Dendritic cell treated with granulocyte-macrophage colony-stimulating factor and Interleukin-4, amounts not matched to agents 40 ng/mL and 50 ng/mL, for 4 days (primary cell): Measurements from ENCODE around the gene ANKRD55.
"Not testable (repeated sequence)": the region's sequence is repeated elsewhere in the genome, so short reads cannot be mapped to it uniquely, and the experiment has no call there.

Experiments
- H3K27ac Mint-ChIP-seq: one replicate; pipeline ENCODE4 v1.8.0; 2022; ENCODE audit warnings: mild to moderate bottlenecking, mixed read lengths
- H3K27me3 Mint-ChIP-seq: one replicate; pipeline ENCODE4 v1.8.0; 2022; ENCODE audit warnings: mild to moderate bottlenecking, mixed read lengths
- H3K36me3 Mint-ChIP-seq: one replicate; pipeline ENCODE4 v1.8.0; 2022; ENCODE audit warnings: low read depth, mixed read lengths
- H3K4me1 Mint-ChIP-seq: one replicate; pipeline ENCODE4 v1.8.0; 2022; ENCODE audit warnings: low read depth, mixed read lengths
- H3K4me3 Mint-ChIP-seq: one replicate; pipeline ENCODE4 v1.8.0; 2022; ENCODE audit warnings: mild to moderate bottlenecking, moderate library complexity, mixed read lengths
- H3K9me3 Mint-ChIP-seq: one replicate; pipeline ENCODE4 v1.8.0; 2022; ENCODE audit warnings: mixed read lengths
- intact Hi-C: fragments of 100-400 bp; cut with micrococcal nuclease; formaldehyde crosslinking; loops from one replicate; pipeline ENCODE4 v1.15.0; 2022

Gene ANKRD55

GRCh38 chr5:56246769-56247168 lies 13.6 kb upstream of the ANKRD55 start:
- peaks cover 5% of the 10 kb centered on the region for H3K4me1 Mint-ChIP-seq
- H3K27ac Mint-ChIP-seq = no peak overlapping the region
- peaks cover 8% of the 10 kb centered on the region for H3K9me3 Mint-ChIP-seq
- H3K4me3 Mint-ChIP-seq = no peak overlapping the region
- no peaks in the 10 kb centered on the region for H3K36me3 Mint-ChIP-seq
- H3K27me3 Mint-ChIP-seq = no peaks in the 10 kb centered on the region
- intact Hi-C loops = no loop called here

- peaks cover 17% of the 10 kb centered on the region for H3K9me3 Mint-ChIP-seq
- intact Hi-C loops = no loop called here
- H3K4me1 Mint-ChIP-seq = peaks cover 5% of the 10 kb centered on the region
- no peak overlapping the region for H3K27ac Mint-ChIP-seq
- H3K4me3 Mint-ChIP-seq = no peak overlapping the region
- no peaks in the 10 kb centered on the region for H3K36me3 Mint-ChIP-seq
- no peaks in the 10 kb centered on the region for H3K27me3 Mint-ChIP-seq
Observed at GRCh38 chr5:56245481-56245880, 12.4 kb upstream of the ANKRD55 start.

- Mint-ChIP-seq H3K27ac (no peak overlapping the region), H3K4me1 (peaks cover 5% of the 10 kb centered on the region), H3K36me3 (no peaks in the 10 kb centered on the region), H3K4me3 (no peak overlapping the region), H3K9me3 (peaks cover 17% of the 10 kb centered on the region), H3K27me3 (no peaks in the 10 kb centered on the region)
- intact Hi-C loops = no loop called here
Observed at GRCh38 chr5:56244627-56245026, 11.5 kb upstream of the ANKRD55 start.

GRCh38 chr5:56242271-56242670 lies 9.1 kb upstream of the ANKRD55 start:
- H3K4me3 Mint-ChIP-seq, intact Hi-C loops: not testable (repeated sequence)

GRCh38 chr5:56232538-56232937 lies 592 bp downstream of the ANKRD55 start:
- no peak overlapping the region for H3K4me3 Mint-ChIP-seq
- H3K27ac Mint-ChIP-seq = no peak overlapping the region
- H3K4me1 Mint-ChIP-seq = no peaks in the 10 kb centered on the region
- no peaks in the 10 kb centered on the region for H3K36me3 Mint-ChIP-seq
- intact Hi-C loops = no loop called here
- peaks cover 5% of the 10 kb centered on the region for H3K27me3 Mint-ChIP-seq
- no peaks in the 10 kb centered on the region for H3K9me3 Mint-ChIP-seq

More at GRCh38 chr5:56242271-56242670, 9.1 kb upstream of the ANKRD55 start:
- H3K27me3 Mint-ChIP-seq, H3K27ac Mint-ChIP-seq, H3K4me1 Mint-ChIP-seq, H3K36me3 Mint-ChIP-seq: not testable (repeated sequence)
- peaks cover 25% of the 10 kb centered on the region for H3K9me3 Mint-ChIP-seq

- H3K9me3 Mint-ChIP-seq = no peaks in the 10 kb centered on the region
- intact Hi-C loops = no loop called here
- H3K27ac Mint-ChIP-seq = no peak overlapping the region
- peaks cover 5% of the 10 kb centered on the region for H3K27me3 Mint-ChIP-seq
- H3K4me3 Mint-ChIP-seq = no peak overlapping the region
- H3K36me3 Mint-ChIP-seq = no peaks in the 10 kb centered on the region
- no peaks in the 10 kb centered on the region for H3K4me1 Mint-ChIP-seq
Observed at GRCh38 chr5:56230576-56230975, 2.6 kb downstream of the ANKRD55 start.

- no peaks in the 10 kb centered on the region for H3K4me1 Mint-ChIP-seq
- intact Hi-C loops = no loop called here
- H3K9me3 Mint-ChIP-seq = no peaks in the 10 kb centered on the region
- H3K4me3 Mint-ChIP-seq = no peak overlapping the region
- no peaks in the 10 kb centered on the region for H3K36me3 Mint-ChIP-seq
- H3K27me3 Mint-ChIP-seq = peaks cover 3% of the 10 kb centered on the region
- no peak overlapping the region for H3K27ac Mint-ChIP-seq
Observed at GRCh38 chr5:56229111-56229510, 4.0 kb downstream of the ANKRD55 start.

GRCh38 chr5:56228631-56229030 lies 4.5 kb downstream of the ANKRD55 start:
- H3K27me3 Mint-ChIP-seq = peaks cover 3% of the 10 kb centered on the region
- intact Hi-C loops = no loop called here
- H3K36me3 Mint-ChIP-seq = no peaks in the 10 kb centered on the region
- no peak overlapping the region for H3K27ac Mint-ChIP-seq
- H3K9me3 Mint-ChIP-seq = no peaks in the 10 kb centered on the region
- no peak overlapping the region for H3K4me3 Mint-ChIP-seq
- no peaks in the 10 kb centered on the region for H3K4me1 Mint-ChIP-seq

GRCh38 chr5:56227691-56228090 lies 5.4 kb downstream of the ANKRD55 start:
- no peaks in the 10 kb centered on the region for H3K36me3 Mint-ChIP-seq
- no peak overlapping the region for H3K27ac Mint-ChIP-seq
- H3K4me3 Mint-ChIP-seq = no peak overlapping the region

GRCh38 chr5:56223298-56223697 lies 9.8 kb downstream of the ANKRD55 start:
- H3K36me3 Mint-ChIP-seq, H3K4me3 Mint-ChIP-seq, H3K27me3 Mint-ChIP-seq, H3K4me1 Mint-ChIP-seq, H3K27ac Mint-ChIP-seq, intact Hi-C loops: not testable (repeated sequence)
- peaks cover 17% of the 10 kb centered on the region for H3K9me3 Mint-ChIP-seq

More at GRCh38 chr5:56227691-56228090, 5.4 kb downstream of the ANKRD55 start:
- H3K4me1 Mint-ChIP-seq = no peaks in the 10 kb centered on the region
- intact Hi-C loops = no loop called here
- H3K27me3 Mint-ChIP-seq = peaks cover 1% of the 10 kb centered on the region
- no peaks in the 10 kb centered on the region for H3K9me3 Mint-ChIP-seq

GRCh38 chr5:56221601-56222000 lies 11.5 kb downstream of the ANKRD55 start:
- H3K9me3 Mint-ChIP-seq = peaks cover 22% of the 10 kb centered on the region
- H3K27ac Mint-ChIP-seq, H3K4me1 Mint-ChIP-seq, H3K4me3 Mint-ChIP-seq, H3K27me3 Mint-ChIP-seq, H3K36me3 Mint-ChIP-seq, intact Hi-C loops: not testable (repeated sequence)

GRCh38 chr5:56215019-56215830 lies 17.9 kb downstream of the ANKRD55 start:
- intact Hi-C loops = no loop called here
- H3K27me3 Mint-ChIP-seq = peaks cover 3% of the 10 kb centered on the region
- H3K36me3 Mint-ChIP-seq = no peaks in the 10 kb centered on the region
- H3K27ac Mint-ChIP-seq = no peak overlapping the region
- no peaks in the 10 kb centered on the region for H3K4me1 Mint-ChIP-seq
- peaks cover 34% of the 10 kb centered on the region for H3K9me3 Mint-ChIP-seq
- no peak overlapping the region for H3K4me3 Mint-ChIP-seq

GRCh38 chr5:56213886-56214535 lies 19.1 kb downstream of the ANKRD55 start:
- H3K9me3 Mint-ChIP-seq = peaks cover 30% of the 10 kb centered on the region
- H3K36me3 Mint-ChIP-seq, H3K27me3 Mint-ChIP-seq, intact Hi-C loops, H3K4me1 Mint-ChIP-seq, H3K27ac Mint-ChIP-seq, H3K4me3 Mint-ChIP-seq: not testable (repeated sequence)

GRCh38 chr5:56212130-56212879 lies 20.8 kb downstream of the ANKRD55 start:
- intact Hi-C loops = no loop called here
- Mint-ChIP-seq H3K4me1 (no peaks in the 10 kb centered on the region), H3K9me3 (peaks cover 30% of the 10 kb centered on the region), H3K27me3 (no peaks in the 10 kb centered on the region), H3K4me3 (no peak overlapping the region), H3K36me3 (no peaks in the 10 kb centered on the region), H3K27ac (no peak overlapping the region)
